ENCODE measurements around the gene ZNF263.

Gene ZNF263

DNA sequence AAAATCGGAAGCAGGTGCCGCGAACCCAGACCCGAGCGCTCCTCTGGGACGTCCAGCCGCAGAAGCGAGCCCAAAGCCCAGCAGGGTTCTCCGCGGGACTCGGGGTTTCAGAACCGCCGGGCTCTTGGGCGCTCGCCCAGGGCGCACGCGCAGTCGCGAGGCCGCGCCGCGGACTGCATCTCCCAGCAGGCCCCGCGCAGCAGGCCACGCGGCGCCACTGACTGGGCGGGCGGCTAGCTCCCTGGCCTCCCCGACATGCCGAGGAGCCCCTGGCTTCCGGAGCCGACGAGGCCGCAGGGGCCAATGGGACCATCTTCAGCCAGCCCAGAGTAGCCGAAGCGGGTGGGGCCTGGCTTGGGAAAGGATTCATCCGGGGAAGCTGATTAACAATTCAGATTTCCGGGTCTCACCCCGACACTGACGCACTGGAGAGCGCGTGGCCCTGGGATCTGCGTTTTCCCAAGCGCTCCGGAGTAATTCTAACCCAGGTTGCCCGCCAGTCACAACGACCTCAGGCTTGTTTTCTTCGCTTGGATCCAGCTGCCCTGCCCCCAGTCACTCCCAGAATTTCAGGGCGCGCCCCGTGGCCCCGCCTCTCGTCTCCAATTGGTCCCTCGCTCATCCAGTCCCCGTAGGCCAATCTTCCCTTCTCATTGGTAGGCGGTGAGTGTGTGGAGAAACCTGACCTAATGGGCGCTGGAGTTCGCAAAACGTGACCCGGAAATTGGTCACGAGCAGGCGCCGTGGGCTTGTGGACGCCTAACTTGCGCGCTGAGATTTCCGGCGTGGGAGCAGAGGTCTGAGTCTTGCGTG lies at the start of gene ZNF263:
Gene ZNF263 (plus strand): TSS at position 762 of the 813 bp plus-strand sequence. CDS start 328 bp downstream, outside the sequence.
- peak; percentile 95 for DNase-seq

DNA sequence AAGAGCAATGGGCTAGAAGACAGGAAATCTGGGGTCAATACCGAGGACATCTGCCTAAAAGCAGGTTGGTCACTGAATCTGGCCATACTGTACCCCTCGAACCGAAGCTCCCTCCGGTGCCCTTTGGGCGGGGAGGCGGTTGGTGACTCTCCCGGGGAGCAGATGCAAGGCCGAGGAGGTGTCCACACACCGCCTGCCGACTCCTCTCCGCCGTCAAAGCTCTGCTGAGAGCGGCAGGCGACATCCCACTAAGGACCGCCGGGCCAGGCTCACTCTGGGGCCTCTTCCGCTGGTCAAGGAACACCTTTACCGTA lies 48.8 kb upstream of the ZNF263 start:
- no peak for DNase-seq

DNA sequence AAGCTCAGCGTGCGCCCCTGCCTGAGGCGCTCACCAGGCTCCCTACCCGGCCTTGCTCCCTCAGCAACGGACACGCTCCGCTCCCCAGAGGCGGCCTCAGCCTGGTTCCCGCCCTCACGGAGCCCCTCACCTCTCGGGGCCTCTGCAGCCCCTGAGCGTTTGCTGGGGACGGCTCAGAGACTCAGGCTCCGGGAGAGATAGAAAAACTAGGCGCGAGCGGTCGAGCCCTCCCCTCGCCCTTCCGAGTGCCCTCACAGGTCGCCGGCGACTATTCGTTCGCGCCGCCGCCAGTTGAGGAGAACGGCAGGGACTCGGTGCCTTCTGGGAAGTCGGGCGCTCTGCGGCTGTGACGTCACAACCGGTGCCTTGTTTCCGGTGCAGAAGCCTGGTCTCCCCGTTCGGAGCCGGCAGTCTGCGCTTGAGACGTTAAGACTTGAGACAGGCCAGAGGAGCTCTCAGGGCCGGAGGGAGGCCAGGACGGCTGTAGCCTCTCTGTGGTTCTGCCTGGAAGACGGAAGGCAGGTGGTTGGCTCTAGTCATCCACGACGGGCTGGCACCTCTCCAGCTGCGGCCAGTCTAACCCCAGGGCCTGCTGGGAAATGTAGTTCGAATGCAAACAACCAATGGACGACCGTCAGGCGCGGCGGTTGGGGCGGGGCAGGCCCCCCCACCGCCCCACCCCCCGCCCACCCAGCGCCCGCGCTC lies 48.3 kb upstream of the ZNF263 start, which contains the start of gene ZNF200:
Gene ZNF200 (minus strand): TSS at position 302 of the 705 bp plus-strand sequence. CDS start 1,403 bp downstream, outside the sequence.
- peak; percentile 93 for DNase-seq

DNA sequence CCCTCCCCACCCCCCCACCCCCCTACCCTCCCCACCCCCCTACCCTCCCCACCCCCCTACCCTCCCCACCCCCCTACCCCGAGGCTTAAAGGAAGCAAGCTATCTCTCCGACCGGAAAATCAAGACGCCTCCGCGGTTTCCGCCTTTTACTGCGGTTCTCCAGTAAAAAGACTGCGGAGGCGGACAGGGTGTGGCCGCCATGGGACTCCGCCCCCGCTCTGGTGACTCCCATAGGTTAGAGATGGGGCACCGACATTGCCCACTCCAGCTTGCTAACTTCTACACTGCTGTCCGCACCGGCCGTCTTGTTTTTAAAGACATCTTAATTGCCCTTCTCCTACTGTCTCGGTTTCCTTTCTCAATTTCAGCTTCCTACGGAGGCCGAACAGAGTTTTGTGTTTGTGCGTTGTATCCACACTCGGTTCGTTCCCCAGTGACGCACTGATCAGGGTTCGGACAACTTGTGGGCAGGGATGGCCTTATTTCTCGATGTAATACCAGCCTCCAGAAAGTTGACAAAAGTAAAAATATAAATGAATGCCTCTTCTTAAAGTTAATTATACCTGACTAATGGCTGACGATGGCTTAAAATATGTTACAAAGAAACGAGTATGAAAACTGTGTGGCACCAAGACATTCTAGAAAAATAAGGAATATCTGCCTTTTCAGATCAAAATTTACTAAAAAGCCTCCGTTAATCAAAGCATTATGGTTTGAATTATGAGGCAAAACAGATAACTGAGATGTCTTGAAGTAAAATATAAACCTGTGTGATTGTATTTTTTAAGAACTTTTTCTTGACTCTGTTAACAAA lies 47.2 kb upstream of the ZNF263 start:
- peak; percentile 60 for DNase-seq

DNA sequence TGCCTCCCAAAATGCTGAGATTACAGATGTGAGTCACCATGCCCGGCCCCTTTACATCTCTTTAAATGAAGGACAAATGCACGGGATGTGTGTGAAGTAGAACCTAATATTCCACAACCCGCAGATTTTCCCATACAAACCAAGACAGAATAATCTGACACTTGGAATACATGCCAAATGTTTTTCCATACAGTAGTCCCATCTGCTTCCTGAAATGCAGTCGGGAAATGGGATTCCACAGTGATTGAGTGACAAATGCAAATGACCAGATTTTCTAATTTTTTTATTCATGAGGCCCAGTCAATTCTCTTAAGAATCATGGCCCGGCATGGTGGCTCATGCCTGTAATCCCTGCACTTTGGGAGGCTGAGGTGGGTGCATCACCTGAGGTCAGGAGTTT lies 41.5 kb upstream of the ZNF263 start:
- DNase-seq = no peak

DNA sequence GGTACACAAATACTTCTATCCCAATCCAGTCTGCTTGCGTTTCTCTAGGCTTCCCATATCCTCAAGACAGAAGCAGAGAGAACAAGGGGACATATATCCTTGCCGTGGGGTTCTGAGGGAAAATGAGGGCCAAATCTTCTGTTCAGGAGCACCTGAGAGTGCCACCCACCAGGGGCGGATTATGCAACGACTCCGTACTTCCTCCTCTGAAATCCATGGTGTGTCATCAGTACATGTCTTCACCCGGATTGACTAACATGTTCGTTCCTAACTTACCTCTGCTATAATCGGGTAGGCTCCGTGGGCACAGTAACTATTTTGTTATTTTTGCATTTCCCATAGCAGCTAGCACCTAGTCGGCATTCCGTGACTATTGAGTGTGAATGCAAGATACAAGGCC lies 40.6 kb upstream of the ZNF263 start:
- DNase-seq = peak; percentile 23

DNA sequence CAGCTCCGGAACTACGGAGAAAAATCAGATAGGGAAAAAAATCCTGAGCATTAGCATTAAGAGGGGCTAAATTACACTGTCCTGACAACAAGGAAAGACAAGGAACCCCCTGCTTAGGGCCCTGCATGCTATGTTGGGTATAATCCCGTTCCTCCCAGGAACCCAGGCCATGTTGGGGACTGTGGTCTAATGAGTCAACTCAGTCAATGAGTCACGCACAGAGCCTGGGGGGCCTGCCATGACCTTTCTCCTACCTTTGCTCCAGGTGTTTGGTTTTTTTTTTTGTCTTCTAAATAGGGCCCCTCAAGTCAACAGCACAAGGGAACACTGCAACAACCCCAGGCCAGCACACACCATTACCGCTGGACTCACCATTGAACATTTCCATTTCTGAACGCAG lies 39.4 kb upstream of the ZNF263 start:
- no peak for DNase-seq

DNA sequence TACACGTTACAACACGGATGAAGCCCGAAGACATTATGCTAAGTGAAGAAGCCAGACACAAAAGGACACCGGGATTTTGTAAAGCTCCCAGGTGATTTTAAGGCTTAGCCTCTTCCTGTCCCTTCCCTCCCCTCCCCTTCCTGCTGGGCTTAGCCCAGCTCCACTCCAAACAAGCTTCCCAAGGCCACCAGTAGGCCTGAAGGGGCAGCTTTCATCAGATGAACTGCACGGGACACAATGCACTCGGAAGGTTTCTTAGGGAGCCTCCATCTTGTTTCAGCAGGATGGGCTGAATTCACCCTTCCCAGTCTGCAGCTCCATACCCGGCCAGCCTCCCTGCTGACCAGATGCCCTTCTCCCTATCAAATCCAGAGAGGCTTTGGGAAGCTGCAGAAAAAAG lies 37.3 kb upstream of the ZNF263 start:
- no peak for DNase-seq

DNA sequence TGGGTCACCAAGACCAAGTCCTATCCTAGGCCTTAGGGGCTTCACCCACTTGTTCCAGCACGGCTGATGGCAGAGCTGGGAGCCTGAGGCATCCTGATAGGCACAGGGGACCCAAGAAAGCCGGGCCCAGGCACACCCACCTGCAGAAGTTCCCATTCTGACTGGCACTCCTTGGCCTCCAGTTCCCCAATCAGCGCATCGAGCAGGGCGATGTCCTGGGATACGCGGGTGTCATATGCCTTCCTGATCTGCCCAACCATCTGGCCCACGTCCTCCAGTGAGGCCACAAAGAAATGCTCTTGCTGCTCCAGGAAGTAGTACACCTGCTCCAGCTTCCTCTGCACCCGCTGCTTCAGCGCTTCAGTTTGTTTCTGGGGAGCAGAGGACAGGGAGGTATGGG lies 36.4 kb upstream of the ZNF263 start:
- no peak for DNase-seq

DNA sequence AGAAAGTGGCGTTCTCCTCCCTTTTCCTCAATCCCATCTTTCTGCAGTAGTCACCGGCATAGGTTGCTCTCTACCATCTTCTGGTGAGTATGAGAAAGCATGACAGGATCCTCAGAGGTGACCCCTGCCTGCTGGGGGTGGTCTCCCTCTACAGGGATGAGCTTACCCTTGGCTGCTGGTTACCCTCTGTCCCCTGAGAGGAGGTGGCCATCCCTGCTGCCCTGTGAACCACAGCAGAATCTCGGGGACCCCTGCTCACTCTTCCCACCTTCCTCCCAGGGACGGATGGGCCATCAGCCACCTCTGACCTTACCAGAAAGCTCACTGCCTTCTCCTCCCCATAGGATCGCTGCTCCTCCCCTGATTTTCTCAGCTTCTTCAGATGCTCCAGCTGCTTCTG lies 34.7 kb upstream of the ZNF263 start:
- DNase-seq = no peak

DNA sequence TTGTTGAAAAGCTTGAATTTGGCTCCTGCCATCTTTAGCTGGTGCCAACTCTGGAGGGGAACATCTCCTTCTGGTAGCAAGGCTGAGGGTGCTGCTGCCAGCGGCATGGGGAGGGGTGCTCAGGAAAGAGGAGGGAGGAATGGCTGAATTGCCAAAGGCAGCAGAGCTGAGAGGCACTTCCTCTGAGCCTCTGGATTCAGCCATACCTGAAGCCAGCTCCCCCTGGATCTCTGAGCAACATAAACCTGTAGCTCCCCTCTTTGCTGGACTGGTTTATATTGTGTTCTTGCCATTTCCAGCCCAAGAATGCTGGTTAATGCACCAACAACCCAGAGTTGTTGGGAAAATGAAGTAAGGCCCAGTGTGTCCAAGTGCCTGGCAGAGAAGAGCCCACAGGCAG lies 34.3 kb upstream of the ZNF263 start:
- DNase-seq = no peak

DNA sequence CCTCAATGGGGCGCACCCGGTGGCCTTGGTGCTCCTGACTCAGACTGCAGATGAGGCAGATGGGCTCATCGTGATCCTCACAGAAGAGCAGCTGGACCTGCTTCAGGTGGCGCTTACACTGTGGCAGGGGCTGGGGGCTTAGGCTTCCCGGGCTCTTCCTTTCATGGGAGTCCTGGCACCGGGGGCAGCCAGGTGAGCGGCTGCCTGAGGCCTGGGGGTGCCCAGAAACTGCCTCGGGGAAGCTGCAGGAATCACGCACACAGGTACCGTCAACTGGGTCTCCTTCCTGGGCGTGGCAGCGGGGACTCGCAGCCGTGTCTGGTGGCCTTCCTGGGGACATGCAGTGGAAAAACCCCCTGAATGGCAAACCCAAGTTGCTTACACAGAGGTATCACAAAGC lies 33.8 kb upstream of the ZNF263 start:
- DNase-seq = no peak

DNA sequence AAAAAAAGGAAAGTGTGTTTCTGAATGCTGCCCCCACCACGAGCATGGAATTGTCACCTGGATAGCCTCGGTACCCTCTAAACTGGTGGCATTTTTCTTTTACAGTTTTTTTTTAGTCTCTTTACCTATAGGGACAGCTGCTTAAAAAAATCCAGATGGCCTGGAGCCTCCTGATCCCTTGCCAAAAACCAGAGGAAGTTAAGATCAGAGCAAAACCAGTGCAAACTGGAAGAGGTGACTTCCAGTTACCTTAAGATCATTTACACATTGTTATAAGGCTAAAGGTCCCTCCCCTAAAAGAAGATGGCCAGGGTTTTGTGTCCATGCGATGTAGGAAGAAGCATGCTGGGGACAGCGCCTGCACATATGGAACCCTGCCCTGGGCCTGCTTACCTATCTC lies 30.3 kb upstream of the ZNF263 start:
- DNase-seq = no peak

DNA sequence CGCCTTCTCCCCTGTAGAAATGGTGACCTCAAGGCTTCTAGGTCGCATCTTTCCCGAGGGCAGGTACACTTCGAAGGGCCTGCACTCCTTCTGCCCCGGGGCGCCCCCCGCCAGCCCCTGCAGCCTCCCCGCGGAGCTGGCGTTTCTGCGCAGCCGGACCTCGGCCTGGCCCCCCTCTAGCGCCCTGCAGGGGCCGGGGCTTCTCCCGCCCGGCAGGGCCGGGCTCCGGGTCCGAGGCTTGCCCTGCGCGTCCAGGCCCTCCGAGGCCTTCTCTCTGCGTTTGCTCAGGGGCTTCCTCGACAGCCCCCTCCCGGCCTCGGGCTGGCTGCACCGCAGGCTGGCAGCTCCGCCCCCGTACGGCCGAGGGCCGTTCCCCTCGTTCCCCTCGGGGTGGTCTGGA lies 29.0 kb upstream of the ZNF263 start:
- DNase-seq = no peak

DNA sequence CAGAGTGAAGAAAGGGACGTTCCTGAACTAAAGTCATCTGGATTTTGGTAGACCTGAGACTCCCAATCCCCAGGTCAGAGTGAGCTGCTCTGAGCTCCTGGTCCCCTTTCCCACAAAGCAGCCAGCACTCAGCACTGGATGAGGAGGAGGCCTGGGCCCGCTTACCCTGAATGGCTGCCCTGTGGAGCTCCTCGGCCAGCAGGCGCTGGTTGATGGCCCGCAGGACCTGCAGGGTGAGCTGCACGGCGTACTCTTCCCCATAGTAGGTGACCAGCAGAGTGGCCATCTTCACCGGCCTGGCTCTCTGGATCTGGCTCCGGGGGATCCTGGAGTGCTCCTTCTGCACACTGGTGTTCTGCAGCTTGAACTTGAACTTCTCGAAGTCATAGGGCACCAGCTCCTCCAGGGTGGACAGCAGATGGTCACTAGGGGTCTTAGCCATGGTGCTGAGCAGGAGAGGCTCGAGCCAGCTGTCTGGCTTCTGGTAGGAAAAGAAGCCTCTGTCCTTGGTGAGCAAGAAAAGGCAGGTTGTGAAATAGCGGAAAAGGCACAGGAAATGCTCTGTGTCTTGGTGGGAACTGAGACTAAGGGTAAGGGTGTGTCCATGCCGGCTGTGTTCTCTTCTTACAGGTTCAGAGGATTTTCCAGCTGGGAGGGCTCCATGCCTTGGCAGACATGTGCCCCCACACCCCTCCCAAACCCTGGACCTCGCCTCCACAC lies 27.0 kb upstream of the ZNF263 start, which contains the start of gene MEFV:
Gene MEFV (minus strand): TSS at position 488 of the 720 bp plus-strand sequence. CDS start 46 bp downstream, at position 442.
- DNase-seq = peak; percentile 54

DNA sequence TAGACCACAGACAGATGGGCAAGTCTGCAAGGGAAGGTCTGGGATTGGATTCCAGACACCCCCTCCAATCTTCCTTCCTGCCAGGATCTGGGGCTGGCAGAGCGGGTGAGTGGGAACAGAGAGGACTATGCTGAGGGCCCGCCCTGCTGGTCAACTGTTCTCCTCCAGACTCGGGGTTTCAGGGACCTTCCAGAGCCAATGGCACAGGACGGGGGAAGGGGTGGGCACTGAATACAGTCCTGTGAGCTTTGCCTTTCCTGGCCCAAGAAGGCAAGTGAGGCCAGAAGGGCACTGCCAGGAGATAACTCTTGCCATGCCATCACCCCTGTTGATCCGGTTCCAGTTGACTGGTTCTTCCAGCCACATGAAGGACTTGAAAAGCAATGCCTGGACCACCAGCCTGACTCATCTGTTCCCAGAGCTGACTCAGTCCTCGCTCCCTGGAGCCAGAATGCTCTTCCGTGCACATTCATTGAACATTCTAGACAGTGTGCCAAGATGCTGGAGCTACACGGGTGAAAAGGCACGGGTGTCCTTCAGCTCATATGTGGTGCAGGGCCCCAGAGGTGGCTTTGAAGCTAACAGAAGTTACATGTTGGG lies 26.3 kb upstream of the ZNF263 start:
- no peak for DNase-seq

DNA sequence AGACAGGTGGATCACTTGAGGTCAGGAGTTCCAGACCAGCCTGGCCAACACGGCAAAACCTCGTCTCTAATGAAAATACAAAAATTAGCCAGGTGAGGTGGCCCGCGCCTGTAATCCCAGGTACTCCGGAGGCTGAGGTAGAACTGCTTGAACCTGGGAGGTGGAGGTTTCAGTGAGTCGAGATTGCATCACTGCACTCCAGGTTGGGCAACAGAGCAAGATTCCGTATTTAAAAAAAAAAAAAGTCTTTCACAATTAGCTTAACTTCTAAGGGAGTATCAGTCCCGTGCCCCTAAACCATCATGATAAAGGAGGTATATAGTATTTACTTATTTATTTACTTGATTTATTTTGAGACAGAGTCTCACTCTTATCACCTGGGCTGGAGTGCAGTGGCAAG lies 23.5 kb upstream of the ZNF263 start:
- peak; percentile 13 for DNase-seq

DNA sequence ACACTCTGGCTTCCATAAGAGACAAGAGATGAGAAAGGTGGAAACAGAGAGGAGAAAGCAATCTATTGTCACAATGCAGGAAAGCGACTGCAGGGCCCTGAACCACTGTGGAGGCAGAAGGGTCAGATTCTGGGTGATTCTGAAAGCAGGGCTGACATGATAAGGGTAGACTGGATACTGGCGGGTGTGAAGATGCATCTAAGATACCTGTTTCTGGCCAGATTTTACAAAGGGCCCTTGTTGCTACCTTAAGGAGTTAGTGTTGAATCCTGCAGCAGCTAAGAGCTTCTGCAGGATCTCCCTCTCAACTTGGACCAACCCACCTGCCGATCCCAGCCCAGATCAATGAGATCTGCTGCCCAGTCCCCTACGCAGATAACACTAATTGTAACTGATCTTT lies 20.8 kb upstream of the ZNF263 start:
- no peak for DNase-seq

DNA sequence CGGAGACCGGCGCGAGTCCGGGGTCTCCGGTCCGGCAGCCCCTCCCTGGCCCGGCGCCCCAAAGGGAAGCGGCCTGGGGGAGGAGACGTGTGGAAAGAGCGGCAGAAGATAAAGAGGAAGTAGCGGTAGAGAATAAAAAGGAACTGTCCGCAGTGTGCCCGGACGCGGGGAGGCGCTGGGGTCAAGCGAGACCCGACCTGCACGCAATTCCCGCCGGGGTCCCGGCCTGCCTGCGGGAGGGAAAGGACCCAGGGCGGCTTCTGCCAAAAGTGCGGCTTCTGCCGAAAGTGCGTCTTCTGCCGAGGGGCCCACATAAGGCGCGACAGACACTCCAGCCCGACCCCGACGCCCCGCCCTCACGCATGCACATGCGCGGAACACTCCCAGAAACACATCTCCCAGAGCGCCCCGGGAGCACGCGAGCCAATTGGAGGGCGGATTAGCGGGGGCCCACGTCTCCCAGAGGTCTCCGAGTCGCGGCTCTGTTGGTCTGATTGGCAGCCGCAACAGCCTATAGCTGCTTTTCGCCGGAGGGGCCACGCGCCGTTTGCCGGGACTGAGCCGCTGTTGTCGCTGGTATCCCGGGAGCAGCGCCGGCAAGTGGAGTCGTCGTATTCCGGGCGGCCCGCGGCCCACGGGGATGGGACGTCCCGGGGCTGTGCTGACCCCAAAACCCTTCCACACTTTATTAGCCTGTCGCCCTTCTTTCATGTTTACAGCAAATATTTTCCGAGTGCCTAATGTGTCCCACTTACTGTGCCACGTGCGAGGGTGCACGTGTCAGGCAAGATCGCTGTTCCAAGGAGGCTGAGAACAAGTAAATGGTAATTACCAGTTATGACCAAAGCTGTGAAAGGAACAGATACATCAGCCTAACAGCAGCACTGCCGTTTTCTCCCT lies 18.9 kb upstream of the ZNF263 start:
- peak; percentile 97 for DNase-seq

DNA sequence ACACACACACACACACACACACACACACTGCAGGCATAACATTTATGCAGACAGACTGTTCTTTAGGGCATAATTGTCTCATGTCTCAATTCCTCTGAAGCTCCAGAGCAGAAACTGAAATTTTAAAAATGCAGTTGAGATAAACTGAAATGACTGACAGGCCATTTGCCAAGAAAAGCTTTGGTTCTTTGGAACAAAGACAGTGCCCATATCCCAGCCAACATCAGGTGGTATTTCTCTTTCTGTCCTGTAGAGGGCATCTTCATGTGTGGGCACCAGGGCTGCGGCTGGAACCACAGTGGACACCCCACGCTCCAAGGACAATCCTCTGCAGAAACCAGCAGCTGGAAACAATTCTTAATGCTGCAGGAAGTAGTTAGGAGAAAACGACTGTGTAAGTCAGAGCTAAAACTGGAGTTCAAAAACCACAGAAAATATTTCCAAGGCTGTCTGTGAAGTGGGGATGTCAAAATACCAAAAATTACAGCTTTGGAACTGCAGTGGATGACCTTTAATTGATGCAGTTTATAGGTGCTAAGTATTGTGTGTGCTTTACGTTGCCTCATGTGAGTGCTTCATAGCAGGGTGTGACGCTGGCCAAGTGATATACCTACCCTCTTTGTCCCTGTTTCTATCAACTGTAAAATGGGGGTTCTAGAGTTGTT lies 16.3 kb upstream of the ZNF263 start:
- no peak for DNase-seq

DNA sequence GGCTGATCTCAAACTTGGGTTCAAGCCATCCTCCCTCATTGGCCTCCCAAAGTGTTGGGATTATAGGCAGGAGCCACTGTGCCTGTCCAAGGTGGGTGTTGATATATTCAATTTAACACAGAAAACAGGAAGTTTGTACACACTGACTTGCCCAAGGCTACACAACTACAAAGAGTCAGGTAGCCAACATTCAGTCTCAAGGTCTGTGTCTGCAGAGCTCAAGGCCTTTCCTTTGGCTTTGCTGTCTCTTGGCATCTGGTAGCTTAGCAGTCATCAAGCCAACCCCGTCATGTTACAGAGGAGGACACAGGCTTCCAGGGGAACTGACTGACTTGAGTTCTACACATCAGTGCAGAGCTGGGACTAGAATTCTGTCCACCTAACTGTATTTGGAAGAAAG lies 15.0 kb upstream of the ZNF263 start:
- DNase-seq = no peak

All from CD4-positive, alpha-beta T cell treated with Interferon gamma for 1 hour (primary cell).